Gastroesophageal sphincter (tissue), 4 donors: ENCODE data around the gene TNNI3K. TPM values are rescaled to one million over a fixed set of nuclear protein-coding genes. Genes with fewer than 3 reads are reported as not detected.

Source experiments
- ATAC-seq: fragments of 150-250 bp; one replicate; pipeline ENCODE4 v1.9.1; 2016; ENCODE audit warnings: mild to moderate bottlenecking, moderate library complexity
- H3K27ac ChIP-seq, 4 donors: fragments of 200-600 bp; sonication (generic) in 3 of 4; 1 replicate in 3 of 4; 2 replicates in 1 of 4; pipeline ENCODE4 v1.5.1; 2016 to 2019
- H3K27me3 ChIP-seq: fragments of 200-600 bp; sonication (generic); one replicate; pipeline ENCODE4 v1.5.1; 2019
- H3K36me3 ChIP-seq, 2 donors: fragments of 200-600 bp; sonication (generic); one replicate each; pipeline ENCODE4 v1.5.1; 2019; ENCODE audit warnings: control low read depth in 1 of 2
- H3K4me1 ChIP-seq, 3 donors: fragments of 200-600 bp; sonication (generic); 1 replicate in 2 of 3; 2 replicates in 1 of 3; pipeline ENCODE4 v1.5.1; 2016 to 2019; ENCODE audit warnings: control low read depth in 2 of 3
- H3K4me3 ChIP-seq, 2 donors: fragments of 200-600 bp; sonication (generic); one replicate each; pipeline ENCODE4 v1.5.1; 2019; ENCODE audit warnings: mild to moderate bottlenecking in 1 of 2, moderate library complexity in 1 of 2
- H3K9me3 ChIP-seq, 3 donors: fragments of 200-600 bp; sonication (generic); one replicate each; pipeline ENCODE4 v1.5.1; 2017 to 2019; ENCODE audit warnings: control low read depth in 2 of 3
- EP300 ChIP-seq: sonication (generic); formaldehyde crosslinking; IDR thresholded peaks from one replicate; pipeline ENCODE4 v1.6.1; 2017; ENCODE audit warnings: antibody characterized with exemption, mild to moderate bottlenecking
- POLR2A ChIP-seq, 2 donors: fragments of 450-650 bp; IDR thresholded peaks; one replicate each; pipeline ENCODE4 v1.6.1; 2017; ENCODE audit warnings: antibody characterized with exemption in 2 of 2, mild to moderate bottlenecking in 2 of 2, moderate library complexity in 1 of 2
- POLR2AphosphoS5 ChIP-seq: sonication (generic); formaldehyde crosslinking; IDR thresholded peaks from one replicate; pipeline ENCODE4 v1.6.1; 2017; ENCODE audit warnings: antibody characterized with exemption
- WGBS, 2 donors: methylation state at CpG; one replicate each; pipeline ENCODE4 v1.1.5; 2018; ENCODE audit warnings: low coverage in 1 of 2; 5-methylcytosine and 5-hydroxymethylcytosine counted together
- total RNA-seq, 4 donors: library from RNA; depleted of rRNA; stranded (reverse); fragments of >200 nt; gene quantifications; one replicate each; pipeline ENCODE4 v1.1.0, GENCODE V29; 2016
- TF ChIP-seq, protein P1 (sequence below), 4 experiments: fragments of 200-600 bp in 2 of 4; fragments of 450-650 bp in 2 of 4; sonication (generic) in 1 of 4; IDR thresholded peaks; one replicate each; pipeline ENCODE4 v1.5.1; 2017 to 2019; ENCODE audit warnings: antibody characterized with exemption in 4 of 4, mild to moderate bottlenecking in 2 of 4, moderate library complexity in 2 of 4

The TNNI3K gene
- total RNA-seq, 4 donors from 2014 or later, result 0.32 to 3.9 (median 2.9) TPM

DNA sequence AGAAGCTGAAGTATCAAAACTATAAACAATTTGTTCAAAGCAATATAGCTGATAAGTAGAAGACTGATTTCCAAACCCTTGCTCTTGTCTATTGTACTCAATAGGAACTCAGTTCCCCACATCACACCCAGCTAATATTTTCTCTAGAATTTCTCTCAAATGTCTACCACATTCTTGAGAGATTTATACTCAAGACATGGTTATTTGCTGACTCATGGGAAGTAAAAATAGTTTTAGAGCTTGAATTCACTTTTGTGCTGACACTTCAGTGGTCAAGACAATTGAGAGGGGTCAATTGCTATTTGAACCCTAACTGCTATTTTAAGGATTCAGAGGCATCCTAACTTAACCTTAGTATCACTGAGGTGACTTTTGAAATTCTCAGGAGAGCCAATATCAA lies 99.0 kb downstream of the TNNI3K start:
- H3K9me3 ChIP-seq, result no peaks in the 10 kb centered on the region
- no peak for TF ChIP-seq EP300
- TF ChIP-seq, protein P1, sequence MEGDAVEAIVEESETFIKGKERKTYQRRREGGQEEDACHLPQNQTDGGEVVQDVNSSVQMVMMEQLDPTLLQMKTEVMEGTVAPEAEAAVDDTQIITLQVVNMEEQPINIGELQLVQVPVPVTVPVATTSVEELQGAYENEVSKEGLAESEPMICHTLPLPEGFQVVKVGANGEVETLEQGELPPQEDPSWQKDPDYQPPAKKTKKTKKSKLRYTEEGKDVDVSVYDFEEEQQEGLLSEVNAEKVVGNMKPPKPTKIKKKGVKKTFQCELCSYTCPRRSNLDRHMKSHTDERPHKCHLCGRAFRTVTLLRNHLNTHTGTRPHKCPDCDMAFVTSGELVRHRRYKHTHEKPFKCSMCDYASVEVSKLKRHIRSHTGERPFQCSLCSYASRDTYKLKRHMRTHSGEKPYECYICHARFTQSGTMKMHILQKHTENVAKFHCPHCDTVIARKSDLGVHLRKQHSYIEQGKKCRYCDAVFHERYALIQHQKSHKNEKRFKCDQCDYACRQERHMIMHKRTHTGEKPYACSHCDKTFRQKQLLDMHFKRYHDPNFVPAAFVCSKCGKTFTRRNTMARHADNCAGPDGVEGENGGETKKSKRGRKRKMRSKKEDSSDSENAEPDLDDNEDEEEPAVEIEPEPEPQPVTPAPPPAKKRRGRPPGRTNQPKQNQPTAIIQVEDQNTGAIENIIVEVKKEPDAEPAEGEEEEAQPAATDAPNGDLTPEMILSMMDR (IDR thresholded peaks at IDR 0.05), result no peak
- no peak for TF ChIP-seq POLR2AphosphoS5
- TF ChIP-seq POLR2A (IDR thresholded peaks at IDR 0.05), result no peak
- H3K27ac ChIP-seq, result no peak overlapping the region
- peaks cover 0 to 20% of the 10 kb centered on the region in 2 donors for H3K36me3 ChIP-seq
- H3K4me1 ChIP-seq, result no peaks in the 10 kb centered on the region
- H3K4me3 ChIP-seq, result no peak overlapping the region
- no peak for ATAC-seq
- H3K27me3 ChIP-seq, result no peaks in the 10 kb centered on the region

DNA sequence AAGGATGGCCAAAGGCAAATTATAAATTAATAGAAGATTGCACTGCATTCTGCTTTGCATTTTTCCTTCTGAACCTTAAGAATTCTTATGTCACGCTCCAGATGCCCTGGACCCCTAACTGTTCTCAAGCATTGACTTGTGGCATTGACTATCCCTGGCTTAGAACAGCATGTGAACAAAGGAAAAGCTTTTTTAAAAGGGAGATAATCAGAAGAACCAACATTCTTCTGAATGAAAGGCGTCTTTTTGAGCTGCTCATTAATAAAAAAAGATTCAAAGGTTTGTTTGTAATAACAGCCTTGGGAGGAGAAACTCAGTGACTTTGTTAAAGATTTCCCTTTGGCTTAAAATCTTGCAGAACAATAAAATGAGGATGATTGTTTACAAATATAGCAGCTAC lies 105.5 kb downstream of the TNNI3K start:
- WGBS, 2 donors, result 82 to 88% methylated on average over 1 to 2 of the region's 2 CpGs
- no peak for ATAC-seq
- no peak for TF ChIP-seq POLR2AphosphoS5
- TF ChIP-seq, protein P1 (IDR thresholded peaks at IDR 0.05), result no peak
- no peak for TF ChIP-seq POLR2A (IDR thresholded peaks at IDR 0.05)
- no peak for TF ChIP-seq EP300
- Histone ChIP-seq H3K36me3 (peaks cover 0 to 5% of the 10 kb centered on the region in 2 donors), H3K4me1 (peaks cover 0 to 9% (median 5%) of the 10 kb centered on the region in 3 donors), H3K9me3 (no peaks in the 10 kb centered on the region), H3K27me3 (no peaks in the 10 kb centered on the region), H3K27ac (no peak overlapping the region), H3K4me3 (no peak overlapping the region)

DNA sequence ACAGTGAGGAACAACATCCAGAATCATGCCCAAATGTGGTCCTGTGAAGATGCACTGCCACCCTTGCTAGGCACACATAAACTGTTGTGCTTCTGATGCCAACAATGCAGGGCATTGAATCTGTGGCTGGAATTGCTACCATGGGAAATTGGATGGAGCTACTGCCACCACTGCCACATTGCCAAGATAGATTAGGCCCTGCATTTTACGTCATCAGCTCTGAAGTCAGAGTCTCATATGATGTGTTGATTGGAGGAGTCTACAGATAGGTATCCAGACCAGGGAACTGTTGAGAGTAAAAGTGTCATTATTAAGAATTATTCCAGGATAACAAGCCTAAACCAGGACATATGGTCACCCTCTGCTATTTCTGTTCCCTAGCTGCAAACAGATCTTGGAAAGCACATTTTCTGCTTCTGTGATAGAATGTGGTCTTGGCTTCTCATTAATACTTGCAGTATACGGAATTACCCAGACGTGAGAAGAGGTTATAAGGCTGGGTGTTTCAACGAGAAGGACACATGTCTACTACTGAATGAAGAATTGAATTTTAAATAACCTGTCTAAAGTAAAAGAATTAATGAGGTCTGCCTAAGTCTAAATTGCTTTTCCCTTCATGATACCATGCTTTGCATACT lies 106.6 kb downstream of the TNNI3K start:
- TF ChIP-seq POLR2AphosphoS5, result no peak
- TF ChIP-seq, protein P1 (IDR thresholded peaks at IDR 0.05), result no peak
- TF ChIP-seq POLR2A (IDR thresholded peaks at IDR 0.05), result no peak
- no peak for TF ChIP-seq EP300
- no peak overlapping the region for H3K27ac ChIP-seq
- 88 to 92% methylated on average over 4 of the region's 4 CpGs for WGBS, 2 donors
- H3K9me3 ChIP-seq, result no peaks in the 10 kb centered on the region
- H3K4me3 ChIP-seq, result no peak overlapping the region
- H3K36me3 ChIP-seq, result no peaks in the 10 kb centered on the region
- no peaks in the 10 kb centered on the region for H3K27me3 ChIP-seq
- peaks cover 0 to 9% (median 5%) of the 10 kb centered on the region in 3 donors for H3K4me1 ChIP-seq
- ATAC-seq, result no peak

DNA sequence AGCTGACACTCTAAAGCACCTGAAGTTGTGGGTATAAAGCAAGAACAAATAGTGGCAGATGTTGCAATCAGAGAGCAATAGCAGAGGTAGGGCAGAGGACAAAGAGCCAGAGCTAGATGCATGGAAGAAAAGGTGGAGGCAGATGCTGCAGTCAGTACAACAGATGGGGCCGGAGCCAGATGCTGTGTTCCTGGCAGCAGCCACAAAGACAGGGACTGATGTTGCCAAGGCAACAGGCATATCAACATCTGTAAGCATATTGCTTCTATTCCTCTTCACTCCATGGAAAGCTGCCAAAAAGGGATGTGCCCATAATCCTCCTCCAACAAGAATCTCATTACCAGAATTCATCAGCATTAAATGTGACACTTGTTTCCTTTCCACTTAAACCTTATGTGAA lies 108.0 kb downstream of the TNNI3K start:
- no peaks in the 10 kb centered on the region for H3K36me3 ChIP-seq
- TF ChIP-seq, protein P1 (IDR thresholded peaks at IDR 0.05), result no peak
- TF ChIP-seq EP300 (no peak), POLR2AphosphoS5 (no peak), POLR2A (IDR thresholded peaks at IDR 0.05) (no peak)
- ATAC-seq, result no peak
- no peak overlapping the region for H3K27ac ChIP-seq
- no peaks in the 10 kb centered on the region for H3K9me3 ChIP-seq
- 13 to 57% methylated on average over 1 of the region's 1 CpG for WGBS, 2 donors
- H3K4me1 ChIP-seq, result peaks cover 0 to 9% (median 5%) of the 10 kb centered on the region in 3 donors
- H3K4me3 ChIP-seq, result no peak overlapping the region
- H3K27me3 ChIP-seq, result no peaks in the 10 kb centered on the region

DNA sequence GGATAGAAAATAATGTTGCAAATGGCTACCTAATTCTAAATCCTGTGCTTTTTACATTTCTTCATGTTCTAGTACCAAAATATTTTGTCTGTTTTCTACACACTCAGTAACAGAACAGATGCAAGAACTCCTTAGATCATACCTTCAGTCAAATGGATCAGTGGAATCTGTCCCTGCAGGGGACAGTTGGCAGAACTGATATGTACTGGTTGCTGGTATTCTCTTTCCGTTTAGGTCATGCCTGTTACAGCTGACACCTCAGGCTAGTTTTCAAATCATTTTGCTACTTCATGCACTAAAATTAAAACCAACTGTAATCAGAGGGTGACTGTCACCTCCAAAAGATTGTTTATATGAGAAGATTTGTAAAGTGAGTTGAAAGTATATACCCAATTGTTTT lies 109.2 kb downstream of the TNNI3K start:
- Histone ChIP-seq H3K27ac (no peak overlapping the region), H3K27me3 (no peaks in the 10 kb centered on the region), H3K4me3 (no peak overlapping the region), H3K9me3 (no peaks in the 10 kb centered on the region), H3K36me3 (no peaks in the 10 kb centered on the region), H3K4me1 (peaks cover 0 to 9% (median 5%) of the 10 kb centered on the region in 3 donors)
- ATAC-seq, result no peak
- 67 to 70% methylated on average over 1 of the region's 1 CpG for WGBS, 2 donors
- TF ChIP-seq, protein P1 (IDR thresholded peaks at IDR 0.05), result no peak
- TF ChIP-seq POLR2A (IDR thresholded peaks at IDR 0.05), result no peak
- no peak for TF ChIP-seq POLR2AphosphoS5
- no peak for TF ChIP-seq EP300
